Measurements from ENCODE around the gene EXD1. TPM values are rescaled to one million over a fixed set of nuclear protein-coding genes. Genes with fewer than 3 reads are reported as not detected.
"Not testable (repeated sequence)": the region's sequence is repeated elsewhere in the genome, so short reads cannot be mapped to it uniquely, and the experiment has no call there.

Gene EXD1
- total RNA-seq, 1 experiment from 2014 or later: not detected

DNA sequence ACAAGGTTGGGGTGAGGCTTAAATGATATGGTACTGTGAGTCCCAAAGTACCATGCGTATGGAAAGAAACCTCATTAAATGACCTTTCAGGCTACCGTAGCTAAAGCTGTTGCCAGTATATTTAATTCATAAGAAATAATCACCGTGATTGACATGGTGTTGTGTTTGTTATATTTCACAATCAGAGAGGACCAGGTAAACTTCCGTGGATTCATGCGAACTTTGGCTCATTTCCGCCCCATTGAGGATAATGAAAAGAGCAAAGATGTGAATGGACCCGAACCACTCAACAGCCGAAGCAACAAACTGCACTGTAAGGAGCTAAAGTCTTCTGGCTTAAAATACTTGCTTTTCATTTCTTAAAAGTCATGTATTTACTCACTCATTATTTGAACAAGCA lies 32.0 kb upstream of the EXD1 start:
- no peak overlapping the region for H3K4me3 ChIP-seq (ENCODE audit: low read depth, low read length)
- Mint-ChIP-seq H3K9me3 (ENCODE audit: unreplicated experiment) (no peaks in the 10 kb centered on the region), H3K4me1 (ENCODE audit: low read depth, unreplicated experiment) (peaks cover 25% of the 10 kb centered on the region), H3K27me3 (ENCODE audit: insufficient read depth, unreplicated experiment) (no peaks in the 10 kb centered on the region), H3K4me3 (ENCODE audit: unreplicated experiment) (no peak overlapping the region), H3K27ac (ENCODE audit: unreplicated experiment) (no peak overlapping the region), H3K36me3 (ENCODE audit: insufficient read depth, unreplicated experiment) (peaks cover 57% of the 10 kb centered on the region)
- intact Hi-C loops (cut with micrococcal nuclease; ENCODE audit: unreplicated experiment): no loop called here
- TF ChIP-seq, protein P1, sequence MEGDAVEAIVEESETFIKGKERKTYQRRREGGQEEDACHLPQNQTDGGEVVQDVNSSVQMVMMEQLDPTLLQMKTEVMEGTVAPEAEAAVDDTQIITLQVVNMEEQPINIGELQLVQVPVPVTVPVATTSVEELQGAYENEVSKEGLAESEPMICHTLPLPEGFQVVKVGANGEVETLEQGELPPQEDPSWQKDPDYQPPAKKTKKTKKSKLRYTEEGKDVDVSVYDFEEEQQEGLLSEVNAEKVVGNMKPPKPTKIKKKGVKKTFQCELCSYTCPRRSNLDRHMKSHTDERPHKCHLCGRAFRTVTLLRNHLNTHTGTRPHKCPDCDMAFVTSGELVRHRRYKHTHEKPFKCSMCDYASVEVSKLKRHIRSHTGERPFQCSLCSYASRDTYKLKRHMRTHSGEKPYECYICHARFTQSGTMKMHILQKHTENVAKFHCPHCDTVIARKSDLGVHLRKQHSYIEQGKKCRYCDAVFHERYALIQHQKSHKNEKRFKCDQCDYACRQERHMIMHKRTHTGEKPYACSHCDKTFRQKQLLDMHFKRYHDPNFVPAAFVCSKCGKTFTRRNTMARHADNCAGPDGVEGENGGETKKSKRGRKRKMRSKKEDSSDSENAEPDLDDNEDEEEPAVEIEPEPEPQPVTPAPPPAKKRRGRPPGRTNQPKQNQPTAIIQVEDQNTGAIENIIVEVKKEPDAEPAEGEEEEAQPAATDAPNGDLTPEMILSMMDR (IDR thresholded peaks at IDR 0.05; ENCODE audit: insufficient read depth in 1 of 2, low read depth in 1 of 2, low read length in 1 of 2, severe bottlenecking in 1 of 2, unreplicated experiment in 1 of 2): no peak
- H3K4me1 ChIP-seq: peaks cover 41% of the 10 kb centered on the region
- BruUV-seq (replicated peaks): no TSS peak
- no peaks in the 10 kb centered on the region; the same call in 1 of the 2 replicates for H3K36me3 ChIP-seq (ENCODE audit: control insufficient read depth, insufficient read depth, low read length)
- no peaks in the 10 kb centered on the region for H3K9me3 ChIP-seq
- DNase-seq: no peak
- CTCF ChIA-PET: no interaction called here
- POLR2A ChIA-PET: no interaction called here
- no peaks in the 10 kb centered on the region for H3K27me3 ChIP-seq (replicated peaks; ENCODE audit: control insufficient read depth, insufficient read depth, low read length)

DNA sequence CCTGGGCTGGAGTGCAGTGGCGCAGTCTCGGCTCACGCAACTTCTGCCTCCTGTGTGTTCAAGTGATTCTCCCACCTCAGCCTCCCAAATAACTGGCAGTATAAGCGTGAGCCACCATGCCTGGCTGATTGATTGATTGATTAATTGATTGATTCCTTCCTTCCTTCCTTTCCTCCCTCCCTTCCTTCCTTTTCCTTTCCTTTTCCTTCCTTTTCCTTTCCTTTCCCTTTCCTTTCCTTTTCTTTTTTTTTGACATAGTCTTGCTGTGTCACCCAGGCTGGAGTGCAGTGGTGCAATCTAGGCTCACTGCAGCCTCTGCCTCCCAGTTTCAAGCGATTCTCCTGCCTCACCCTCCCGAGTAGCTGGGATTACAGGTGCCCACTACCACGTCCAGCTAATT lies 30.4 kb upstream of the EXD1 start:
- peaks cover 53% of the 10 kb centered on the region for H3K4me1 ChIP-seq
- BruUV-seq (replicated peaks); H3K27me3 ChIP-seq (replicated peaks; ENCODE audit: control insufficient read depth, insufficient read depth, low read length); H3K27ac Mint-ChIP-seq (ENCODE audit: unreplicated experiment); H3K4me3 Mint-ChIP-seq (ENCODE audit: unreplicated experiment); H3K9me3 Mint-ChIP-seq (ENCODE audit: unreplicated experiment); POLR2A ChIA-PET; H3K27me3 Mint-ChIP-seq (ENCODE audit: insufficient read depth, unreplicated experiment); H3K36me3 ChIP-seq (ENCODE audit: control insufficient read depth, insufficient read depth, low read length); DNase-seq; H3K4me3 ChIP-seq (ENCODE audit: low read depth, low read length); H3K9me3 ChIP-seq; intact Hi-C loops (cut with micrococcal nuclease; ENCODE audit: unreplicated experiment); CTCF ChIA-PET: not testable (repeated sequence)
- Mint-ChIP-seq H3K36me3 (ENCODE audit: insufficient read depth, unreplicated experiment) (peaks cover 47% of the 10 kb centered on the region), H3K4me1 (ENCODE audit: low read depth, unreplicated experiment) (peaks cover 26% of the 10 kb centered on the region)

DNA sequence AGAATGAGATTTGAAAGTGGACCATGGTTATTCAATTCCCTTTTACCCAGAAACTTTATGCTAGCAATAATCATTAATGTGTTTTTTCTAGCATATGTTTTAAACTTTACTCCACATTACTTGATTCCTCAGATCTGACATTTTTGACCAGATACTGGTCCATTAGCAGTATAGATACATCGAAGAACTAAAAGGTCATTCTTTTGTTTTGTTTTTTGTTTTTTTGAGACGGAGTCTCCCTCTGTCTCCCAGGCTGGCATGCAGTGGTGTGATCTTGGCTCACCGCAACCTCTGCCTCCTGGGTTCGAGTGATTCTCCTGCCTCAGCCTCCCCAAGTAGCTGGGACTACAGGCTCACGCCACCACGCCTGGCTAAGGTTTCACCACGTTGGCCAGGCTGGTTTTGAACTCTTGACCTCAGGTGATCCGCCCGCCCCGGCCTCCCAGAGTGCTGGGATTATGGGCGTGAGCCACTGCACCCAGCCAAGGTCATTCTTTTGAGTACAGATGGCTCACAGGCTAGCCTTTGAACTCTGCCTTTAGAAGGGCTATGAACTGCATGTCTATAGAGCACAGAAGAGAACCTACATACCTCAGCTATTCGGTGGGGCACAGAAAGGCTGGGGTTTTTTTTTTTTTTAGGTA lies 29.1 kb upstream of the EXD1 start:
- Mint-ChIP-seq H3K4me1 (ENCODE audit: low read depth, unreplicated experiment) (peaks cover 26% of the 10 kb centered on the region), H3K27me3 (ENCODE audit: insufficient read depth, unreplicated experiment) (no peaks in the 10 kb centered on the region), H3K9me3 (ENCODE audit: unreplicated experiment) (no peaks in the 10 kb centered on the region), H3K4me3 (ENCODE audit: unreplicated experiment) (no peak overlapping the region), H3K36me3 (ENCODE audit: insufficient read depth, unreplicated experiment) (peaks cover 40% of the 10 kb centered on the region), H3K27ac (ENCODE audit: unreplicated experiment) (peak overlapping the region; percentile 76)
- Histone ChIP-seq H3K27me3 (replicated peaks; ENCODE audit: control insufficient read depth, insufficient read depth, low read length) (no peaks in the 10 kb centered on the region), H3K4me3 (ENCODE audit: low read depth, low read length) (no peak overlapping the region), H3K36me3 (ENCODE audit: control insufficient read depth, insufficient read depth, low read length) (no peaks in the 10 kb centered on the region; the same call in 1 of the 2 replicates), H3K4me1 (peaks cover 56% of the 10 kb centered on the region), H3K9me3 (no peaks in the 10 kb centered on the region)
- BruUV-seq (replicated peaks): TSS peak; percentile 73
- ChIA-PET POLR2A (interaction anchor here (0.6 kb wide), 1 partner anchor 73 kb away, joined by 3 read pairs; the partner anchor contains the start of genes NUSAP1 and OIP5), CTCF (no interaction called here)
- intact Hi-C loops (cut with micrococcal nuclease; ENCODE audit: unreplicated experiment): no loop called here
- TF ChIP-seq, protein P1 (IDR thresholded peaks at IDR 0.05; ENCODE audit: insufficient read depth in 1 of 2, low read depth in 1 of 2, low read length in 1 of 2, severe bottlenecking in 1 of 2, unreplicated experiment in 1 of 2): no peak
- peak; percentile 20 to 38 for DNase-seq
